ENCODE measurements around the gene PARD6B. TPM values are rescaled to one million over a fixed set of nuclear protein-coding genes. Genes with fewer than 3 reads are reported as not detected.

Gene PARD6B
- total RNA-seq, 3 donors from 2014 or later: 1.4 to 30.6 (median 13.4) TPM

- no peaks in the 10 kb centered on the region for H3K36me3 ChIP-seq
- intact Hi-C loops (cut with DNase I; ENCODE audit: low total_unique reads): no loop called here
- no peaks in the 10 kb centered on the region for H3K4me1 ChIP-seq
- H3K9me3 ChIP-seq: no peaks in the 10 kb centered on the region
- peak overlapping the region in 1 of 3 donors; percentile 63 for H3K4me3 ChIP-seq
- no peak for TF ChIP-seq POLR2AphosphoS5 (IDR thresholded peaks at IDR 0.05)
- TF ChIP-seq POLR2A (IDR thresholded peaks at IDR 0.05): no peak
- no peak for TF ChIP-seq CTCF (IDR thresholded peaks at IDR 0.05)
- no peak overlapping the region for H3K27ac ChIP-seq
- H3K27me3 ChIP-seq: no peaks in the 10 kb centered on the region
- DNase-seq (ENCODE audit: low spot score in 2 of 2): no peak
Observed at GRCh38 chr20:50688256-50688975, 43.0 kb upstream of the PARD6B start.

- Histone ChIP-seq H3K4me3 (peak overlapping the region; percentile 46 to 63 (median 53)), H3K36me3 (no peaks in the 10 kb centered on the region), H3K27me3 (no peaks in the 10 kb centered on the region), H3K9me3 (no peaks in the 10 kb centered on the region), H3K27ac (peak overlapping the region; percentile 59 to 83), H3K4me1 (no peaks in the 10 kb centered on the region)
- no peak for DNase-seq (ENCODE audit: low spot score in 2 of 2)
- TF ChIP-seq POLR2AphosphoS5 (IDR thresholded peaks at IDR 0.05): no peak
- TF ChIP-seq CTCF (IDR thresholded peaks at IDR 0.05): no peak
- TF ChIP-seq POLR2A (IDR thresholded peaks at IDR 0.05): no peak
- intact Hi-C loops (cut with DNase I; ENCODE audit: low total_unique reads): no loop called here
Observed at GRCh38 chr20:50689864-50690649, 41.3 kb upstream of the PARD6B start.

- Histone ChIP-seq H3K27ac (peak within 1 kb of the TSS; percentile 59 to 83), H3K9me3 (no peaks in the 10 kb centered on the region), H3K36me3 (no peaks in the 10 kb centered on the region), H3K27me3 (no peaks in the 10 kb centered on the region), H3K4me3 (peak within 1 kb of the TSS; percentile 46 to 63 (median 53)), H3K4me1 (no peaks in the 10 kb centered on the region)
- no peak for TF ChIP-seq POLR2AphosphoS5 (IDR thresholded peaks at IDR 0.05)
- TF ChIP-seq POLR2A (IDR thresholded peaks at IDR 0.05): no peak
- no peak for TF ChIP-seq CTCF (IDR thresholded peaks at IDR 0.05)
- DNase-seq (ENCODE audit: low spot score in 2 of 2): no peak
- intact Hi-C loops (cut with DNase I; ENCODE audit: low total_unique reads): no loop called here
Observed at GRCh38 chr20:50690650-50691572, 40.5 kb upstream of the PARD6B start, which contains the start of gene RIPOR3. Gene RIPOR3 (minus strand): TSS chr20:50691542. CDS start chr20:50691128, 414 bp downstream.

- TF ChIP-seq CTCF (IDR thresholded peaks at IDR 0.05): no peak
- no peak for TF ChIP-seq POLR2AphosphoS5 (IDR thresholded peaks at IDR 0.05)
- TF ChIP-seq POLR2A (IDR thresholded peaks at IDR 0.05): no peak
- intact Hi-C loops (cut with DNase I; ENCODE audit: low total_unique reads): no loop called here
- Histone ChIP-seq H3K9me3 (no peaks in the 10 kb centered on the region), H3K4me3 (peak overlapping the region; percentile 46 to 63 (median 53)), H3K27ac (peak overlapping the region; percentile 59 to 83), H3K36me3 (no peaks in the 10 kb centered on the region), H3K4me1 (no peaks in the 10 kb centered on the region), H3K27me3 (no peaks in the 10 kb centered on the region)
- no peak for DNase-seq (ENCODE audit: low spot score in 2 of 2)
Observed at GRCh38 chr20:50691573-50692551, 39.5 kb upstream of the PARD6B start.

Data from breast epithelium (tissue), 4 donors.